Liver (tissue), 9 donors: ENCODE measurements around the gene PGAP1. TPM values are rescaled to one million over a fixed set of nuclear protein-coding genes. Genes with fewer than 3 reads are reported as not detected.
A peak's percentile ranks its signal among the peaks of the same experiment; 100 is the strongest.

Experiments
- DNase-seq: peaks from one replicate; pipeline ENCODE4 v3.0.0-alpha.2; 2017; ENCODE audit warnings: low spot score
- H3K27ac ChIP-seq, 2 donors: one replicate each; pipeline ENCODE4 v1.7.0; 2013; ENCODE audit warnings: inconsistent platforms in 2 of 2, low read length in 2 of 2, control low read depth in 1 of 2, low read depth in 1 of 2, mild to moderate bottlenecking in 1 of 2
- H3K27me3 ChIP-seq, 4 donors: one replicate each; pipeline versions ENCODE4 v1.6.1 to v1.7.0; 2013; ENCODE audit warnings: low read length in 3 of 4, inconsistent platforms in 1 of 4, mild to moderate bottlenecking in 1 of 4, moderate library complexity in 1 of 4; ENCODE audit not compliant: control insufficient read depth in 4 of 4, insufficient read depth in 4 of 4
- H3K36me3 ChIP-seq, 4 donors: one replicate each; pipeline versions ENCODE4 v1.6.1 to v1.7.0; 2013; ENCODE audit warnings: low read length in 3 of 4, mild to moderate bottlenecking in 3 of 4, low read depth in 1 of 4, moderate library complexity in 1 of 4; ENCODE audit not compliant: control insufficient read depth in 4 of 4, insufficient read depth in 3 of 4
- H3K4me1 ChIP-seq, 4 donors: one replicate each; pipeline versions ENCODE4 v1.6.1 to v1.7.0; 2013; ENCODE audit warnings: low read length in 3 of 4, mild to moderate bottlenecking in 3 of 4, moderate library complexity in 1 of 4; ENCODE audit not compliant: control insufficient read depth in 4 of 4, insufficient read depth in 4 of 4
- H3K4me3 ChIP-seq, 3 donors: one replicate each; pipeline versions ENCODE4 v1.6.1 to v1.7.0; 2013; ENCODE audit warnings: low read length in 3 of 3, control low read depth in 1 of 3, low read depth in 1 of 3, mild to moderate bottlenecking in 1 of 3
- H3K9ac ChIP-seq, 2 donors: one replicate each; pipeline ENCODE4 v1.7.0; 2013; ENCODE audit warnings: low read length in 2 of 2, mild to moderate bottlenecking in 2 of 2, moderate library complexity in 2 of 2, control low read depth in 1 of 2, low read depth in 1 of 2
- H3K9me3 ChIP-seq, 4 donors: one replicate each; pipeline versions ENCODE4 v1.6.1 to v1.7.0; 2013; ENCODE audit warnings: low read length in 3 of 4; ENCODE audit not compliant: control insufficient read depth in 4 of 4
- ATF3 ChIP-seq: IDR thresholded peaks from 2 replicates; pipeline ENCODE4 v1.6.1; 2016; ENCODE audit warnings: antibody characterized with exemption
- CTCF ChIP-seq: fragments of 150-350 bp; IDR thresholded peaks from 2 replicates; pipeline ENCODE4 v1.5.1; 2017; ENCODE audit warnings: improper control_type of control experiment, low read depth, low read length; ENCODE audit not compliant: missing input control
- EGR1 ChIP-seq, 2 donors: IDR thresholded peaks; 2 replicates each; pipeline ENCODE4 v1.6.1; 2016 to 2018; ENCODE audit warnings: antibody characterized with exemption in 2 of 2, low read depth in 2 of 2
- FOXA1 ChIP-seq: IDR thresholded peaks from 2 replicates; pipeline ENCODE4 v1.6.1; 2016; ENCODE audit warnings: antibody characterized with exemption
- FOXA2 ChIP-seq: IDR thresholded peaks from 2 replicates; pipeline ENCODE4 v1.6.1; 2016; ENCODE audit warnings: antibody characterized with exemption
- GABPA ChIP-seq, 2 donors: IDR thresholded peaks in 1 of 2; conservative IDR thresholded peaks in 1 of 2; 2 replicates each; pipeline ENCODE4 v1.6.1; 2016; ENCODE audit warnings: antibody characterized with exemption in 2 of 2, mild to moderate bottlenecking in 1 of 2, moderate library complexity in 1 of 2
- HNF4A ChIP-seq, 2 donors: conservative IDR thresholded peaks; 2 replicates each; pipeline ENCODE4 v1.6.1; 2016; ENCODE audit warnings: antibody characterized with exemption in 2 of 2, mild to moderate bottlenecking in 2 of 2
- HNF4G ChIP-seq: IDR thresholded peaks from 2 replicates; pipeline ENCODE4 v1.6.1; 2016; ENCODE audit warnings: antibody characterized with exemption
- JUND ChIP-seq, 2 donors: IDR thresholded peaks; 2 replicates each; pipeline ENCODE4 v1.6.1; 2016; ENCODE audit warnings: antibody characterized with exemption in 2 of 2
- MAX ChIP-seq: IDR thresholded peaks from 2 replicates; pipeline ENCODE4 v1.6.1; 2016; ENCODE audit warnings: antibody characterized with exemption
- NR2F2 ChIP-seq: IDR thresholded peaks from 2 replicates; pipeline ENCODE4 v1.6.1; 2016; ENCODE audit warnings: antibody characterized with exemption
- RAD21 ChIP-seq, 2 donors: IDR thresholded peaks; 2 replicates each; pipeline ENCODE4 v1.6.1; 2016; ENCODE audit warnings: antibody characterized with exemption in 2 of 2, mild to moderate bottlenecking in 2 of 2
- REST ChIP-seq: IDR thresholded peaks from 2 replicates; pipeline ENCODE4 v1.6.1; 2016; ENCODE audit warnings: antibody characterized with exemption, mild to moderate bottlenecking
- RXRA ChIP-seq, 2 donors: IDR thresholded peaks; 2 replicates each; pipeline ENCODE4 v1.6.1; 2017 to 2018; ENCODE audit warnings: antibody characterized with exemption in 2 of 2, mild to moderate bottlenecking in 1 of 2
- SP1 ChIP-seq: IDR thresholded peaks from 2 replicates; pipeline ENCODE4 v1.6.1; 2018; ENCODE audit warnings: antibody characterized with exemption, mild to moderate bottlenecking
- TAF1 ChIP-seq: conservative IDR thresholded peaks from 2 replicates; pipeline ENCODE4 v1.6.1; 2016; ENCODE audit warnings: antibody characterized with exemption, mild to moderate bottlenecking
- YY1 ChIP-seq: IDR thresholded peaks from 2 replicates; pipeline ENCODE4 v1.6.1; 2016; ENCODE audit warnings: antibody characterized with exemption, mild to moderate bottlenecking
- ZBTB33 ChIP-seq: IDR thresholded peaks from 2 replicates; pipeline ENCODE4 v1.6.1; 2016; ENCODE audit warnings: antibody characterized with exemption
- WGBS: extraction: QIAGEN DNeasy Blood & Tissue Kit; methylation state at CpG from one replicate; pipeline ENCODE4 v1.1.7; 2013; 5-methylcytosine and 5-hydroxymethylcytosine counted together
- polyA plus RNA-seq, 2 donors: library from polyadenylated mRNA; stranded (reverse) in 1 of 2; unstranded in 1 of 2; fragments of 200-250 nt in 1 of 2; fragments of >200 nt in 1 of 2; fragmentation: Nextera tagmentation in 1 of 2; extraction: Ambion mirVana in 1 of 2; gene quantifications; one replicate each; pipeline versions ENCODE4 v1.2.1 to v1.2.3, GENCODE V29; 2013 to 2015
- total RNA-seq, 2 donors: library from RNA; depleted of rRNA; stranded (reverse); fragments of >200 nt; gene quantifications; one replicate each; pipeline ENCODE4 v1.2.3, GENCODE V29; 2014
- donor health status: healthy.
- donor health status: healthy.
- donor health status: healthy.
- donor health status: healthy.
- donor health status: healthy.

The PGAP1 gene
- total and polyA plus RNA-seq, 4 donors, result 0.54 to 5.8 (median 2.3) TPM

GRCh38 chr2:196961889-196962288 lies 35.4 kb upstream of the PGAP1 start:
- Histone ChIP-seq H3K4me3 (no peak overlapping the region), H3K27me3 (peaks cover 0 to 3% (median 0%) of the 10 kb centered on the region in 4 donors), H3K9me3 (no peaks in the 10 kb centered on the region), H3K9ac (no peak overlapping the region), H3K4me1 (peaks cover 0 to 8% (median 4%) of the 10 kb centered on the region in 4 donors), H3K27ac (no peak overlapping the region), H3K36me3 (no peaks in the 10 kb centered on the region)
- no peak for DNase-seq
- no peak for TF ChIP-seq EGR1 (IDR thresholded peaks at IDR 0.05; ENCODE audit: low read depth in 2 of 2)
- TF ChIP-seq JUND (IDR thresholded peaks at IDR 0.05), result no peak
- no peak for TF ChIP-seq RXRA (IDR thresholded peaks at IDR 0.05)
- TF ChIP-seq RAD21 (IDR thresholded peaks at IDR 0.05), result no peak
- no peak for TF ChIP-seq CTCF
- TF ChIP-seq FOXA2, result no peak
- TF ChIP-seq HNF4G, result no peak
- no peak for TF ChIP-seq HNF4A (conservative IDR thresholded peaks at IDR 0.05)

- TF ChIP-seq FOXA1, result peak; percentile 61
- TF ChIP-seq FOXA2, result peak; percentile 74
- TF ChIP-seq TAF1, result no peak
- peak in 1 of 2 donors; percentile 17 for TF ChIP-seq JUND (IDR thresholded peaks at IDR 0.05)
- peak; percentile 60 for TF ChIP-seq MAX
- TF ChIP-seq HNF4A (conservative IDR thresholded peaks at IDR 0.05), result peak; percentile 28 to 29
- no peak for TF ChIP-seq GABPA (IDR thresholded peaks at IDR 0.05 in 1 of 2, conservative IDR thresholded peaks at IDR 0.05 in 1 of 2)
- TF ChIP-seq HNF4G, result no peak
- TF ChIP-seq ATF3, result no peak
- TF ChIP-seq CTCF, result no peak
- TF ChIP-seq RXRA (IDR thresholded peaks at IDR 0.05), result peak; percentile 52 to 63
- TF ChIP-seq EGR1 (IDR thresholded peaks at IDR 0.05; ENCODE audit: low read depth in 2 of 2), result no peak
- peak; percentile 71 for TF ChIP-seq YY1
- TF ChIP-seq ZBTB33, result no peak
- TF ChIP-seq SP1, result peak; percentile 47
- no peak for TF ChIP-seq REST
- TF ChIP-seq RAD21 (IDR thresholded peaks at IDR 0.05), result peak; percentile 35 to 38
- TF ChIP-seq NR2F2, result no peak
- Histone ChIP-seq H3K9ac (no peak overlapping the region), H3K36me3 (no peaks in the 10 kb centered on the region), H3K9me3 (no peaks in the 10 kb centered on the region), H3K4me3 (no peak overlapping the region), H3K27me3 (peaks cover 0 to 3% (median 0%) of the 10 kb centered on the region in 4 donors), H3K27ac (peak overlapping the region in 1 of 2 donors; percentile 15), H3K4me1 (peaks cover 0 to 8% (median 4%) of the 10 kb centered on the region in 4 donors)
- WGBS, result 64% methylated on average over 3 of the region's 3 CpGs
- DNase-seq, result no peak
Observed at GRCh38 chr2:196959734-196960338, 33.3 kb upstream of the PGAP1 start.
